ENCODE measurements around the gene CCN6.

Gene CCN6

DNA sequence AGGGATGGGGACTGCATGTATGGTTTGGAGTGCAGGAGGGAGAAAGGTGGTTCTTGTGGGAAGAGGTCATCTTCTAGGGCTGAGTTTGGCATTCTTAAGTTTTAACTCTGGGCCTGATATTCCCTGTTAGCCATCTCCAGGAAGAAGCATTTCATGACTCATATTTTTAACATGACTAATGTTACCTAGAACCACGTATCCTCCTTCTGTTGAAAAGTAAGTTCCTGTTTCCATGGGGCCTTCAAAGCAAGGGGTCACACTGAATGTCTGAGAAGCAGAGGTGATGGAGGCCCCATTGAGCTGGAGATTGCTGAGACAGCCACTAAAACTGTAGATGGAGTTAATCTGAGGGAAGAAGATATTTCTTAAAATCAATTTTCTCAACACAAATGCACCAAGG is 63.6 kb downstream of the CCN6 start:
- DNase-seq (ENCODE audit: low spot score), result no peak

DNA sequence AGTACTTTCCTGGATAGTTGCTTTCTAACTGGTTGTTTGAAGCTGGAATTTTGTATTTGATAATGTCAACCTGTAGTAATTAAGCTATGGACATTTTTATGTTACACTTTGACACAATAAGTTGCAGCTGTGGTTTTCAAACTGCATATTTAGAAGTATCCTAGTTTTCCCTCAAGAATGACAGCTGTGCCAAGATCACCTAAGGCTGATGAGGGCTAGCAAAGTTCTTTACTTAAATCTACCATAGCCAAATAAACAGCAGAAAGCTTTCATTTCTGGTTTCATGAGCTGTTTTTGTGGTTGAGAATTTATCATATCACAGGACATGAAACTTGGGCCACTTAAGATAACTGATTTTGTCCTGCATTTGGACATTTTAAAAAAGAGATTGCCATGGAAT is 64.1 kb downstream of the CCN6 start:
- DNase-seq (ENCODE audit: low spot score), result no peak

Data from germinal center (tissue), 1 donor.